HepG2 (cell line): ENCODE results near the gene FOSB. TPM values are rescaled to one million over a fixed set of nuclear protein-coding genes. Genes with fewer than 3 reads are reported as not detected.
A peak's percentile ranks its signal among the peaks of the same experiment; 100 is the strongest.

Experiments used
- BRCA1 ChIP-seq: sonication (generic); formaldehyde crosslinking; IDR thresholded peaks from 2 replicates; pipeline ENCODE4 v1.4.0; 2020; ENCODE audit warnings: missing genetic modification reagents
- DMAP1 ChIP-seq: IDR thresholded peaks from 2 replicates; pipeline ENCODE4 v1.6.1; 2016
- FLYWCH1 ChIP-seq: sonication (generic); formaldehyde crosslinking; IDR thresholded peaks from 2 replicates; pipeline ENCODE4 v1.8.1; 2023; ENCODE audit warnings: mild to moderate bottlenecking, missing genetic modification reagents
- FOXK1 ChIP-seq: sonication (generic); formaldehyde crosslinking; IDR thresholded peaks from 2 replicates; pipeline ENCODE4 v1.4.0; 2020; ENCODE audit warnings: low read depth, missing genetic modification reagents, borderline replicate concordance
- GPN1 ChIP-seq: sonication (generic); formaldehyde crosslinking; IDR thresholded peaks from 2 replicates; pipeline ENCODE4 v1.5.1; 2020; ENCODE audit warnings: missing genetic modification reagents, borderline replicate concordance
- KAT8 ChIP-seq: IDR thresholded peaks from 2 replicates; pipeline ENCODE4 v1.6.1; 2016; ENCODE audit warnings: missing genetic modification reagents, missing compliant biosample characterization
- KDM3A ChIP-seq: IDR thresholded peaks from 2 replicates; pipeline ENCODE4 v1.6.1; 2018; ENCODE audit warnings: low read depth, missing compliant biosample characterization
- MAF1 ChIP-seq: sonication (generic); formaldehyde crosslinking; IDR thresholded peaks from 2 replicates; pipeline ENCODE4 v1.5.0; 2020; ENCODE audit warnings: missing genetic modification reagents, borderline replicate concordance
- NFE2L1 ChIP-seq: sonication (generic); formaldehyde crosslinking; IDR thresholded peaks from 2 replicates; pipeline ENCODE4 v1.4.0; 2020; ENCODE audit warnings: missing genetic modification reagents, mild to moderate bottlenecking, borderline replicate concordance
- NKX3-1 ChIP-seq: sonication (generic); formaldehyde crosslinking; IDR thresholded peaks from 2 replicates; pipeline ENCODE4 v1.5.0; 2020; ENCODE audit warnings: missing genetic modification reagents
- PHF8 ChIP-seq: sonication (generic); formaldehyde crosslinking; IDR thresholded peaks from 2 replicates; pipeline ENCODE4 v1.5.0; 2020; ENCODE audit warnings: missing genetic modification reagents
- SMARCE1 ChIP-seq: fragments of 450-650 bp; IDR thresholded peaks from 2 replicates; pipeline ENCODE4 v1.6.1; 2017; ENCODE audit warnings: borderline replicate concordance
- SRSF4 ChIP-seq: fragments of 200-400 bp; formaldehyde crosslinking; IDR thresholded peaks from one replicate; pipeline ENCODE4 v1.6.1; 2018; ENCODE audit warnings: mild to moderate bottlenecking, low read depth, low read length, moderate library complexity; ENCODE audit not compliant: poor library complexity, severe bottlenecking
- XBP1 ChIP-seq: sonication (generic); formaldehyde crosslinking; IDR thresholded peaks from 2 replicates; pipeline ENCODE4 v1.5.0; 2020; ENCODE audit warnings: missing genetic modification reagents
- ZNF567 ChIP-seq: sonication (generic); formaldehyde crosslinking; IDR thresholded peaks from 2 replicates; pipeline ENCODE4 v1.8.1; 2023; ENCODE audit warnings: mild to moderate bottlenecking, missing genetic modification reagents, borderline replicate concordance
- ZNF589 ChIP-seq: sonication (generic); formaldehyde crosslinking; conservative IDR thresholded peaks from 2 replicates; pipeline ENCODE4 v1.8.0; 2022; ENCODE audit warnings: mild to moderate bottlenecking, moderate library complexity, missing genetic modification reagents
- ZNF720 ChIP-seq: sonication (generic); formaldehyde crosslinking; IDR thresholded peaks from 2 replicates; pipeline ENCODE4 v1.4.0; 2020; ENCODE audit warnings: missing genetic modification reagents
- ZNF747 ChIP-seq: sonication (generic); formaldehyde crosslinking; IDR thresholded peaks from 2 replicates; pipeline ENCODE4 v1.8.1; 2023; ENCODE audit warnings: missing genetic modification reagents, mild to moderate bottlenecking, borderline replicate concordance
- ZNF788 ChIP-seq: sonication (generic); formaldehyde crosslinking; IDR thresholded peaks from 2 replicates; pipeline ENCODE4 v1.5.0; 2020; ENCODE audit warnings: mild to moderate bottlenecking, missing genetic modification reagents, borderline replicate concordance
- ZNF879 ChIP-seq: sonication (generic); formaldehyde crosslinking; IDR thresholded peaks from 2 replicates; pipeline ENCODE4 v1.8.1; 2023; ENCODE audit warnings: missing genetic modification reagents
- polyA plus RNA-seq, 8 experiments: library from polyadenylated mRNA; depleted of rRNA in 3 of 8; stranded (reverse) in 7 of 8; unstranded in 1 of 8; fragments of >200 nt; fragmentation: Illumina TruSeq in 4 of 8; extraction: Trizol in 4 of 8; gene quantifications; 2 replicates each; pipeline versions ENCODE4 v1.2.1 to v1.2.3, GENCODE V29; 2011 to 2016; ENCODE audit warnings: low read depth in 4 of 8, missing spikeins in 1 of 8, mixed read lengths in 1 of 8; ENCODE audit not compliant: insufficient read depth in 1 of 8
- total RNA-seq, 5 experiments: library from RNA; depleted of rRNA; stranded (reverse); fragments of >200 nt; fragmentation: Illumina TruSeq; extraction: Trizol; gene quantifications; 2 replicates each; pipeline ENCODE4 v1.2.3, GENCODE V29; 2016; ENCODE audit warnings: low read depth in 1 of 5
- TF ChIP-seq, protein P1 (sequence below): sonication (generic); formaldehyde crosslinking; IDR thresholded peaks from 2 replicates; pipeline ENCODE4 v1.4.0; 2020; ENCODE audit warnings: missing genetic modification reagents
- TF ChIP-seq, protein P2 (sequence below): fragments of 450-650 bp; IDR thresholded peaks from 2 replicates; pipeline ENCODE4 v1.6.1; 2017; ENCODE audit warnings: mild to moderate bottlenecking

The FOSB gene
- total and polyA plus RNA-seq, 2 of the 13 experiments (the other 11 are each of a cell fraction or from before 2014, with no cell fraction given) = 2.8 to 6.0 TPM

DNA sequence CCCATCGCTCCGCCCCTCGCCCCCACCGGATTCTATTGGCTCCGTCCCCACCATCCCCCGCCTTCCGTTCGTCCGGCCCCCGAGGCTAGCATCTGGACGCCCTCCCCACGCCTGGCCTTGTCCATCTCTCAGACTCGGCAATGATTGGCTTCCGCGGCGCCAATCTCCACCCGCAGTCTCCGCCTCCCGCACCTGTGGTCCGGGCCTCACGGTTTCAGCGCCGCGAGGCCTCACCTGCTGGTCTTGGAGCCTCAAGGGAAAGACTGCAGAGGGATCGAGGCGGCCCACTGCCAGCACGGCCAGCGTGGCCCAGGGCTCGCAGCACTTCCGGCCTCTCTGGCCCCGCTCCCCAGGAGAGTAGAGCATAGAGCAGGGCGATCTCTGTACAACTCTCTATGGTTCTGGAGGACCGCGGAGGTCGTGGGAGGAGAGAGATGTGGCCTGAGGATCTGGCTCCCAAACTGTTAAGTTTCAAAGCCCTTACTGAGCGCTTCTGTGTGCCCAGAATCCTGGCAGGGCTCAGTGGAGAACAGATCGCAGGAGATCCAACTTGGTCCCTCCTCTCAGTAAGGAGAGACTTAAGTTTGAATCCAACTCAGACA, 44.1 kb upstream of the FOSB start, which contains the start of gene ERCC1 (continued):
- TF ChIP-seq NFE2L1 (CRISPR knock-in tag) = no peak
- peak; percentile 58; the same call in 1 of the 2 replicates for TF ChIP-seq ZNF567 (CRISPR knock-in tag)
- no peak for TF ChIP-seq ZNF720
- TF ChIP-seq SRSF4 = no peak
- no peak for TF ChIP-seq BRCA1
- TF ChIP-seq ZNF879 (CRISPR knock-in tag) = peak; percentile 82; the same call in 1 of the 2 replicates
- TF ChIP-seq SMARCE1 = no peak
- TF ChIP-seq, protein P1, sequence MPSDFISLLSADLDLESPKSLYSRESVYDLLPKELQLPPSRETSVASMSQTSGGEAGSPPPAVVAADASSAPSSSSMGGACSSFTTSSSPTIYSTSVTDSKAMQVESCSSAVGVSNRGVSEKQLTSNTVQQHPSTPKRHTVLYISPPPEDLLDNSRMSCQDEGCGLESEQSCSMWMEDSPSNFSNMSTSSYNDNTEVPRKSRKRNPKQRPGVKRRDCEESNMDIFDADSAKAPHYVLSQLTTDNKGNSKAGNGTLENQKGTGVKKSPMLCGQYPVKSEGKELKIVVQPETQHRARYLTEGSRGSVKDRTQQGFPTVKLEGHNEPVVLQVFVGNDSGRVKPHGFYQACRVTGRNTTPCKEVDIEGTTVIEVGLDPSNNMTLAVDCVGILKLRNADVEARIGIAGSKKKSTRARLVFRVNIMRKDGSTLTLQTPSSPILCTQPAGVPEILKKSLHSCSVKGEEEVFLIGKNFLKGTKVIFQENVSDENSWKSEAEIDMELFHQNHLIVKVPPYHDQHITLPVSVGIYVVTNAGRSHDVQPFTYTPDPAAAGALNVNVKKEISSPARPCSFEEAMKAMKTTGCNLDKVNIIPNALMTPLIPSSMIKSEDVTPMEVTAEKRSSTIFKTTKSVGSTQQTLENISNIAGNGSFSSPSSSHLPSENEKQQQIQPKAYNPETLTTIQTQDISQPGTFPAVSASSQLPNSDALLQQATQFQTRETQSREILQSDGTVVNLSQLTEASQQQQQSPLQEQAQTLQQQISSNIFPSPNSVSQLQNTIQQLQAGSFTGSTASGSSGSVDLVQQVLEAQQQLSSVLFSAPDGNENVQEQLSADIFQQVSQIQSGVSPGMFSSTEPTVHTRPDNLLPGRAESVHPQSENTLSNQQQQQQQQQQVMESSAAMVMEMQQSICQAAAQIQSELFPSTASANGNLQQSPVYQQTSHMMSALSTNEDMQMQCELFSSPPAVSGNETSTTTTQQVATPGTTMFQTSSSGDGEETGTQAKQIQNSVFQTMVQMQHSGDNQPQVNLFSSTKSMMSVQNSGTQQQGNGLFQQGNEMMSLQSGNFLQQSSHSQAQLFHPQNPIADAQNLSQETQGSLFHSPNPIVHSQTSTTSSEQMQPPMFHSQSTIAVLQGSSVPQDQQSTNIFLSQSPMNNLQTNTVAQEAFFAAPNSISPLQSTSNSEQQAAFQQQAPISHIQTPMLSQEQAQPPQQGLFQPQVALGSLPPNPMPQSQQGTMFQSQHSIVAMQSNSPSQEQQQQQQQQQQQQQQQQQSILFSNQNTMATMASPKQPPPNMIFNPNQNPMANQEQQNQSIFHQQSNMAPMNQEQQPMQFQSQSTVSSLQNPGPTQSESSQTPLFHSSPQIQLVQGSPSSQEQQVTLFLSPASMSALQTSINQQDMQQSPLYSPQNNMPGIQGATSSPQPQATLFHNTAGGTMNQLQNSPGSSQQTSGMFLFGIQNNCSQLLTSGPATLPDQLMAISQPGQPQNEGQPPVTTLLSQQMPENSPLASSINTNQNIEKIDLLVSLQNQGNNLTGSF (CRISPR knock-in tag) = no peak
- TF ChIP-seq GPN1 = no peak
- TF ChIP-seq, protein P2, sequence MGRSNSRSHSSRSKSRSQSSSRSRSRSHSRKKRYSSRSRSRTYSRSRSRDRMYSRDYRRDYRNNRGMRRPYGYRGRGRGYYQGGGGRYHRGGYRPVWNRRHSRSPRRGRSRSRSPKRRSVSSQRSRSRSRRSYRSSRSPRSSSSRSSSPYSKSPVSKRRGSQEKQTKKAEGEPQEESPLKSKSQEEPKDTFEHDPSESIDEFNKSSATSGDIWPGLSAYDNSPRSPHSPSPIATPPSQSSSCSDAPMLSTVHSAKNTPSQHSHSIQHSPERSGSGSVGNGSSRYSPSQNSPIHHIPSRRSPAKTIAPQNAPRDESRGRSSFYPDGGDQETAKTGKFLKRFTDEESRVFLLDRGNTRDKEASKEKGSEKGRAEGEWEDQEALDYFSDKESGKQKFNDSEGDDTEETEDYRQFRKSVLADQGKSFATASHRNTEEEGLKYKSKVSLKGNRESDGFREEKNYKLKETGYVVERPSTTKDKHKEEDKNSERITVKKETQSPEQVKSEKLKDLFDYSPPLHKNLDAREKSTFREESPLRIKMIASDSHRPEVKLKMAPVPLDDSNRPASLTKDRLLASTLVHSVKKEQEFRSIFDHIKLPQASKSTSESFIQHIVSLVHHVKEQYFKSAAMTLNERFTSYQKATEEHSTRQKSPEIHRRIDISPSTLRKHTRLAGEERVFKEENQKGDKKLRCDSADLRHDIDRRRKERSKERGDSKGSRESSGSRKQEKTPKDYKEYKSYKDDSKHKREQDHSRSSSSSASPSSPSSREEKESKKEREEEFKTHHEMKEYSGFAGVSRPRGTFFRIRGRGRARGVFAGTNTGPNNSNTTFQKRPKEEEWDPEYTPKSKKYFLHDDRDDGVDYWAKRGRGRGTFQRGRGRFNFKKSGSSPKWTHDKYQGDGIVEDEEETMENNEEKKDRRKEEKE = no peak
- peak; percentile 81 for TF ChIP-seq KDM3A (CRISPR knock-in tag)
- TF ChIP-seq PHF8 (CRISPR knock-in tag) = peak; percentile 87
- no peak; the same call in 1 of the 2 replicates for TF ChIP-seq MAF1 (CRISPR knock-in tag)
- peak; percentile 56 for TF ChIP-seq ZNF747 (CRISPR knock-in tag)
- no peak for TF ChIP-seq XBP1
- no peak for TF ChIP-seq NKX3-1
- no peak for TF ChIP-seq FLYWCH1 (CRISPR knock-in tag)
- peak; percentile 18; the same call in 1 of the 2 replicates for TF ChIP-seq ZNF589 (CRISPR knock-in tag)
- peak; percentile 94 for TF ChIP-seq KAT8 (CRISPR knock-in tag)
- TF ChIP-seq DMAP1 (CRISPR knock-in tag) = peak; percentile 99
- TF ChIP-seq ZNF788 (CRISPR knock-in tag) = peak; percentile 98
- TF ChIP-seq FOXK1 (CRISPR knock-in tag) = peak; percentile 30; the same call in 1 of the 2 replicates
